SK-N-SH treated with all-trans-retinoic acid at 6 μM for 48 hours (cell line): ENCODE data around the gene CD6.

Source experiments
- ARNTL ChIP-seq: fragments of 450-650 bp; formaldehyde crosslinking; IDR thresholded peaks from 2 replicates; pipeline ENCODE4 v1.5.0; 2020; ENCODE audit warnings: low read depth, mild to moderate bottlenecking, moderate library complexity, borderline replicate concordance
- BACH2 ChIP-seq: fragments of 250-450 bp; sonication (Bioruptor Pico); IDR thresholded peaks from 2 replicates; pipeline ENCODE4 v1.9.0; 2021; ENCODE audit warnings: mild to moderate bottlenecking, borderline replicate concordance
- ESRRG ChIP-seq: fragments of 250-450 bp; sonication (Bioruptor Pico); IDR thresholded peaks from 2 replicates; pipeline ENCODE4 v1.6.1; 2021; ENCODE audit warnings: mild to moderate bottlenecking
- ISL1 ChIP-seq: fragments of 250-450 bp; sonication (Bioruptor Pico); IDR thresholded peaks from 2 replicates; pipeline ENCODE4 v2.1.2; 2022; ENCODE audit warnings: mild to moderate bottlenecking, moderate library complexity
- OSR1 ChIP-seq: fragments of 250-450 bp; sonication (Bioruptor Pico); IDR thresholded peaks from 2 replicates; pipeline ENCODE4 v1.8.0; 2022; ENCODE audit warnings: moderate library complexity, mild to moderate bottlenecking, inconsistent platforms
- PATZ1 ChIP-seq: fragments of 250-450 bp; sonication (Bioruptor Pico); IDR thresholded peaks from 2 replicates; pipeline ENCODE4 v1.8.0; 2020; ENCODE audit warnings: mild to moderate bottlenecking, moderate library complexity, borderline replicate concordance
- RARB ChIP-seq: fragments of 250-450 bp; sonication (Bioruptor Pico); IDR thresholded peaks from 2 replicates; pipeline ENCODE4 v1.8.0; 2021; ENCODE audit warnings: mild to moderate bottlenecking, moderate library complexity
- SNAI2 ChIP-seq: fragments of 250-450 bp; sonication (Bioruptor Pico); IDR thresholded peaks from 2 replicates; pipeline ENCODE4 v1.5.0; 2020; ENCODE audit warnings: mild to moderate bottlenecking, moderate library complexity
- TOX ChIP-seq: fragments of 250-450 bp; sonication (Bioruptor Pico); IDR thresholded peaks from 2 replicates; pipeline ENCODE4 v1.8.0; 2021; ENCODE audit warnings: mild to moderate bottlenecking, moderate library complexity, borderline replicate concordance
- ZFP3 ChIP-seq: fragments of 250-450 bp; sonication (Bioruptor Pico); IDR thresholded peaks from 2 replicates; pipeline ENCODE4 v1.5.0; 2020; ENCODE audit warnings: mild to moderate bottlenecking, moderate library complexity
- ZFP30 ChIP-seq: fragments of 450-650 bp; formaldehyde crosslinking; IDR thresholded peaks from 2 replicates; pipeline ENCODE4 v1.5.0; 2022; ENCODE audit warnings: mild to moderate bottlenecking, moderate library complexity
- ZNF8 ChIP-seq: fragments of 450-650 bp; formaldehyde crosslinking; IDR thresholded peaks from 2 replicates; pipeline ENCODE4 v1.5.0; 2020; ENCODE audit warnings: mild to moderate bottlenecking, moderate library complexity

GRCh38 chr11:61056981-61057380, 85.5 kb downstream of the CD6 start:
- TF ChIP-seq ZNF8 (no peak), BACH2 (CRISPR knock-in tag) (no peak), PATZ1 (no peak), RARB (CRISPR knock-in tag) (no peak), ZFP3 (CRISPR knock-in tag) (no peak), ZFP30 (CRISPR knock-in tag) (no peak), OSR1 (CRISPR knock-in tag) (no peak), ESRRG (CRISPR knock-in tag) (no peak), TOX (no peak), ISL1 (CRISPR knock-in tag) (no peak), ARNTL (CRISPR knock-in tag) (no peak), SNAI2 (CRISPR knock-in tag) (no peak)
